ENCODE measurements around the gene SPON2.

DNA sequence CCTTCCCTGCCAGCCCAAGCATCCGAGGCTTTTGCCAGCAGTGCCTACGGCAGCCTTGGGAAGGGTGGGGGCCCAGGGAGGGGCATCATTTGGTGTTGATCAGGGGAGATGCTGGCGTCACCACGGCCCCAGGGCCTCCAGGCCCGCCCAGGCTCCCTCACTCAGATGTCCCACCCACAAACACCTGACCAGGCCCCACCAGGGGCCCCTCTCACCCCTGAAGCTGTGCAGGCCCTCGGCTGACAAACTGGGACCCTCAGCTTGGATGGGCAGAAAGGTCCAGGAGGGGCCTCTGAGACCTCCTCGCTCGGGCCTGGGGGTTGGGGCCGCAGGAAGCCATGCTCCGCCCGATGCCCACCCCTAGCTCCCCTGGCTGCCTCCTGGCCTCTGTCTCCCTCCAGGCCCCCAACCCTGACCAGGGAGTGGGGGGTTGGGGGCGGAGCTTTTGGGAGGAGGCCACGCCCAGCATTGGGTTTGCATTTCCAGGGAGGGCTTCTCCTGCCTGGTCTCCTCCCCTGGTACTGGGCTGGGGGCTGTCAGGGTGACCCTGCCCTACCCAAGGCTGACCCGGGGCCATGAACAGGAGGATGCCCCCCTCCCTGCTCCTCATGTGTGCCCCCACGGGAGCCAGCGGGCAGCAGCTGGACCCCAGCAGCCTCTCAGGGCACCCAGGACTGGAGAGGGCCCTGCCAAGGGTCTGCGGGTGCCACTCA, 33.4 kb upstream of the SPON2 start:
- TF ChIP-seq, protein P1, sequence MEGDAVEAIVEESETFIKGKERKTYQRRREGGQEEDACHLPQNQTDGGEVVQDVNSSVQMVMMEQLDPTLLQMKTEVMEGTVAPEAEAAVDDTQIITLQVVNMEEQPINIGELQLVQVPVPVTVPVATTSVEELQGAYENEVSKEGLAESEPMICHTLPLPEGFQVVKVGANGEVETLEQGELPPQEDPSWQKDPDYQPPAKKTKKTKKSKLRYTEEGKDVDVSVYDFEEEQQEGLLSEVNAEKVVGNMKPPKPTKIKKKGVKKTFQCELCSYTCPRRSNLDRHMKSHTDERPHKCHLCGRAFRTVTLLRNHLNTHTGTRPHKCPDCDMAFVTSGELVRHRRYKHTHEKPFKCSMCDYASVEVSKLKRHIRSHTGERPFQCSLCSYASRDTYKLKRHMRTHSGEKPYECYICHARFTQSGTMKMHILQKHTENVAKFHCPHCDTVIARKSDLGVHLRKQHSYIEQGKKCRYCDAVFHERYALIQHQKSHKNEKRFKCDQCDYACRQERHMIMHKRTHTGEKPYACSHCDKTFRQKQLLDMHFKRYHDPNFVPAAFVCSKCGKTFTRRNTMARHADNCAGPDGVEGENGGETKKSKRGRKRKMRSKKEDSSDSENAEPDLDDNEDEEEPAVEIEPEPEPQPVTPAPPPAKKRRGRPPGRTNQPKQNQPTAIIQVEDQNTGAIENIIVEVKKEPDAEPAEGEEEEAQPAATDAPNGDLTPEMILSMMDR (optimal IDR thresholded peaks at IDR 0.05 in 1 of 3, IDR thresholded peaks at IDR 0.05 in 1 of 3, conservative IDR thresholded peaks at IDR 0.05 in 1 of 3; ENCODE audit: extremely low read depth in 1 of 3, insufficient read depth in 2 of 3, low read length in 3 of 3): no peak
- TF ChIP-seq EZH2 (IDR thresholded peaks at IDR 0.05; ENCODE audit: low read length): no peak

All from keratinocyte (primary cell).